HG03095 (cell line): ENCODE measurements around the gene TMEM254.
"Not testable (repeated sequence)": the region's sequence is repeated elsewhere in the genome, so short reads cannot be mapped to it uniquely, and the experiment has no call there.

Experiments
- ATAC-seq: cut with Tn5 transposase; IDR thresholded peaks from one replicate; pipeline ENCODE4 v1.9.1; 2021; ENCODE audit warnings: moderate library complexity; ENCODE audit not compliant: unreplicated experiment

The TMEM254 gene, protein sequence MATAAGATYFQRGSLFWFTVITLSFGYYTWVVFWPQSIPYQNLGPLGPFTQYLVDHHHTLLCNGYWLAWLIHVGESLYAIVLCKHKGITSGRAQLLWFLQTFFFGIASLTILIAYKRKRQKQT

DNA sequence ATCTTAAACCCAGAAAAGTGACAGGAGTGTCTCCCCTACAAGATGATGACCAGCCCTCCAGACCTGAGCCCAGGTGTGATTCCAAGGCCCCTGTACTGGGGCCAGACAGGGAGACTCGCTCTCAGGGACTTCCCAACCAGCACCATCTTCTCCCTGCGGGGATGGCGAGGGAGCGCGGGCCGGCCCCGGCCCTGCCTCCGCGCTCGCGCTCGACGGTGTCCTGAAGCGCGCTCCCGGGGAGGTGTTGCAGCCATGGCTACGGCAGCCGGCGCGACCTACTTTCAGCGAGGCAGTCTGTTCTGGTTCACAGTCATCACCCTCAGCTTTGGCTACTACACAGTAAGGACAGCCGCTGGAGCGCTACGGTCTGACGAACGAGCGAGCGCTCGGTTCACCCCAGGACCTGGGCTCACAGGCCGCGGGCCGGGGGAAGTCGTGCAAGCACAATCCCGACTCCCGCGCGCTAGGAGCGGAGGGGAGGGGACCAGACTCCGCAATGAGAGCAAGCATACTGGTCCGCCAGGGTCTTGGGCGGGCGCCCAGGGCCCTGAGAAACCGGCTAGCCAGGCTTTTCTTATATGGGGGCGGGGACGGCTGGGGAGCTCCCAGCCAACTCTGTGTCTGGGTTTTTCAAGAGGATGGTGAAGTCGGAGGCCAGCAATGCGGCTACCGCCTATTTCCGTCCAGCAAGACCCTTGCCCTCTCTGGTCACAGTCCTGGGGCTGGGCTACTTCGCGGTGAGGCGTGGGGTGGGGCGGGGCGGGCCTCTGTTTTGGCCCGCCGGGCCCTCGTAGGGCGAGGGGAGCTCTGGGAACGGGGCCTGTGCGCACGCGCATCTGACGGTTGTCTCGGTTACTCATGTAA is at the start of gene TMEM254:
TSS of gene TMEM254 (plus strand) at position 218 of the 864 bp plus-strand sequence. CDS start at position 253, 35 bp downstream.
- ATAC-seq: peak; percentile 83

DNA sequence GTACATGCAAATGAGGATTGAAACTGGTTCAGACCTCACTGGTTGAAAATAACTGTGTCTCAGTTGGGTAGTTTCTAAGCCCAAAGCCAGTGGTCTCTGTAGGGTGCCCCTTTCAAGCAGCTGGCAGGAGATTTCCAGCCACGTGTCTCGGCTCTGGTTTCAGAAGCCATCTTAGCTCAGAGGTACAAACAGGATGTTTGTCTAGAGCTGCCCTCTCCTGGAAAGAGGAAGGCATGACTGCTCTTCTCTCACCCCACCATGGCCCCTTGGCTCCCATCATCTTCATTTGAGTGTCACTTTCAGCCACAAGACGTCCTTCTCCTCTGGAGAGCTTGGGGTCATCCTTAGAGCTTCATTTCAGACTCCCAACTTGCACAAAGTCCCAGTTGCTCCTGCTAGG is 49.3 kb upstream of the TMEM254 start:
- ATAC-seq: peak; percentile 82

DNA sequence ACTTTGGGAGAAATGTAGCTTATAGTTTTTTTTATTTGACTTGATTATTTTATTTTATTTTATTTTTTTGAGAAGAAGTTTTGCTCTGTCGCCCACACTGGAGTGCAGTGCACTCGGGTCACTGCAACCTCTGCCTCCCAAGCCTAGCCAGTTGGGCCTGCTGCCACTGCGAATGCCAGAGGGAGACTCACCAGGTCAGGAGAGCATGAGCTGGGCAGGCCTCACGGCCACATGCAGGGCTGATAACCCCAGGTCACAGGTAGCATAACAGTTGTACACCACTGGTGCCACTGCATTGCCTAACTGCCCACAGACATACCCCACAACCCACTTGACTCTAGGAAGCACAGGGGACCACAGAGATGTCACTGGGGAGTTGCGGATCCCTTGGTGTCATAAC is 48.6 kb upstream of the TMEM254 start:
- ATAC-seq: not testable (repeated sequence)

DNA sequence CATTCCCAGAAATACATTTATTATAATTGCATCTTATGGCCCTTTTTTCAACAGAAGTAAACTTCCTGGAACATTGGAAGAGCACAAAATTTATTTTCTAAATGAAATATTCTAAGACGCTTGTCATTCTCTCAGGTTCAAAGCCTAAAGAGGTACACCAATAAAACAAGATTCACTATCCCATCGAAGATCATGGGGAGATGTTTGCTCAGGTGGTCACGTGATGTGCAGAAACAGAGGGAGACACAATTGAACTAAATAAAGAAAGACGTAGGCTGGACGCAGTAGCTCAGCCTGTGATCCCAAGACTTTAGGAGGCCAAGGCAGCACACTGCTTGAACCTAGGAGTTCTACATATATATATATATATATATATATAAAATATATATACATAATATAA is 46.0 kb upstream of the TMEM254 start:
- no peak for ATAC-seq

DNA sequence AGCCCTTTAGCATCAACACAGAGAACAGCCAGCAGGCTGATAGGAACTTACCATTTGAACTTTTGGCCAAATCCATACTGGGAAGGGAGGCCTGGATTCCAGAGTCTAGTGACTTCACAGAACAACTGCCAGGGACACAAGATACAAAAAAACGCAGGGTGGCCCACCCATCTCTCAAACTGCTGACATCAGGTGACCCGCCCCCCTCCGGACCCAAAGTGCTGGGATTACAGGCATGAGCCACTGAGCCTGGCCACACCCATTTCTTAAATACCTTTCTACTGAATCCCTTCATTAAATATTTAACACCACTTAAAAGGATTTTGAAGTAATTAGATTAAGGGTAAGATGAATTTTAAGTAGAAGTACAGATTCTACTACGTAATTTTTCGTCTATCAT is 43.7 kb upstream of the TMEM254 start:
- ATAC-seq: not testable (repeated sequence)

DNA sequence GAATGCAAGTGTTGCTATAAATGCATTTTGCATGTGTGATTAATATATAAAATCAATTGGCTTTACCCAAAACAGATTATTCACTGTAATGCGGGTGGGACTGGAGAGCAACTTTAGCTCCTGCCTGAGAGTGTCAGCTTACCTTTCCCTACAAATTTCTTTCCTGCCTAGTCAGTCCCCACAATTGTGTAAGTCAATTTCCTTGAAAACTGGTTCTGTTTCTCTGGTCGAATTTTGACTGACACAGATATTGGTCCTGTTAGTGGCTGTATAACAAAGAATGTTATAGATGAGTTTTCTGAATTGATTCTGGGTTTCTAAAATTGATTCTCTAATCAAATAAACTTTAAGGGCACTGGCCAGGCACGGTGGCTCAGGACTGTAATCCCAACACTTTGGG is 43.0 kb upstream of the TMEM254 start:
- not testable (repeated sequence) for ATAC-seq

DNA sequence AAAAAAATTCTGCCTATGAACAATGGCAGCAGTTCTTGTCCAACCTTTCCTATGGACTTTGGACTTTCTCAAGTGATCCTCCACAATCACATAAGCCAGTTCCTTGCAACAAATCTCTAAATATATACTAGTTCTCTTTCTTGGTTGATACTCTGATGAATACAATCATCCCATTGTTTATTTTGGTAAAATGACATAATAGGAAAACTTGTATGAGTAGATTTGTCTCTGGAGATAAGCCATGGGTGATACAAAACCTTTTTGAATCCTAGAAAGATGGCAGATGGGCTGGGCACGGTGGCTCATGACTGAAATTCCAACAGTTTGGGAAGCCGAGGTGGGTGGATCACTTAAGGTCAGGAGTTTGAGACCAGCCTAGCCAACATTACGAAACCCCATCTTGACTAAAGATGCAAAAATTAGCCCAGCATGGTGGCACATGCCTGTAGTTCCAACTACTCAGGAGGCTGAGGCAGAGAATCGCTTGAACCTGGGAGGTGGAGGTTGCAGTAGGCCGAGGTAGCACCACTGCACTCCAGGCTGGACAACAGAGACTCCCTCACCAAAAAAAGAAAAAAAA is 41.5 kb upstream of the TMEM254 start:
- ATAC-seq: not testable (repeated sequence)

DNA sequence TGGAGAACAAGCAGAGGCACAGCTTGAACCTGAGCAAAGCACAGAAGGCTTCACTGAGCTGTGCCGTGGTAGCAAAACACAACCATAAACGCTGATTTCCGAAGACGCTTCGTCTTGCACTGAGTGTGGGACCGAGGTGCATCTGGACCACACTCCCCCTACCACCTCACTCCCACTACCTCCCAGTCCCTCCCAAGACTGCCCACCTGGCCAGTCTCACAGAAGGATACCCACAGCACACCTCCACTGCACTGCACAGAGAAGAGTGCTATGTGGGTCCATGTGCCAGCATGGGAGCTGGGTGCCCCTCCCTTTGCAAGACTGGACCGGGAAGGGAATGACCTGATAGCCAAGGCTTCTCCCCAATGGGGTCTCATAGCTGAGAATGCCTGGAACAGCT is 40.2 kb upstream of the TMEM254 start:
- ATAC-seq: not testable (repeated sequence)

DNA sequence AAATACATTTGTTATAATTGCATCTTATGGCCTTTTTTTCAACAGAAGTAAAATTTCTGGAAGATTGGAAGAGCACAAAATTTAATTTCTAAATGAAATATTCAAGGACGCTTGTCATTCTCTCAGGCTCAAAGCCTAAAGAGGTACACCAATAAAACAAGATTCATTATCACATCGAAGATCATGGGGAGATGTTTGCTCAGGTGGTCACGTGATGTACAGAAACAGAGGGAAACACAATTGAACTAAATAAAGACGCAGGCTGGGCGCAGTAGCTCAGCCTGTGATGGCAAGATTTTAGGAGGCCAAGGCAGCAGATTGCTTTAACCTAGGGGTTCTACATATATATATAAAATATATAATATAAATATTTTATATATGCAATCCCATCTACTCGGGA is 37.3 kb upstream of the TMEM254 start:
- no peak for ATAC-seq

DNA sequence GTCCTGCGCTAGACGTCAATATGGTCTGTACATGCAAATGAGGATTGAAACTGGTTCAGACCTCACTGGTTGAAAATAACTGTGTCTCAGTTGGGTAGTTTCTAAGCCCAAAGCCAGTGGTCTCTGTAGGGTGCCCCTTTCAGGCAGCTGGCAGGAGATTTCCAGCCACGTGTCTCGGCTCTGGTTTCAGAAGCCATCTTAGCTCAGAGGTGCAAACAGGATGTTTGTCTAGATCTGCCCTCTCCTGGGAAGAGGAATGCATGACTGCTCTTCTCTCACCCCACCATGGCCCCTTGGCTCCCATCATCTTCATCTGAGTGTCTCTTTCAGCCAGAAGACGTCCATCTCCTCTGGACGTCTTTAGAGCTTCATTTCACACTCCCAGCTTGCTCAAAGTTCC is 33.5 kb upstream of the TMEM254 start:
- not testable (repeated sequence) for ATAC-seq

DNA sequence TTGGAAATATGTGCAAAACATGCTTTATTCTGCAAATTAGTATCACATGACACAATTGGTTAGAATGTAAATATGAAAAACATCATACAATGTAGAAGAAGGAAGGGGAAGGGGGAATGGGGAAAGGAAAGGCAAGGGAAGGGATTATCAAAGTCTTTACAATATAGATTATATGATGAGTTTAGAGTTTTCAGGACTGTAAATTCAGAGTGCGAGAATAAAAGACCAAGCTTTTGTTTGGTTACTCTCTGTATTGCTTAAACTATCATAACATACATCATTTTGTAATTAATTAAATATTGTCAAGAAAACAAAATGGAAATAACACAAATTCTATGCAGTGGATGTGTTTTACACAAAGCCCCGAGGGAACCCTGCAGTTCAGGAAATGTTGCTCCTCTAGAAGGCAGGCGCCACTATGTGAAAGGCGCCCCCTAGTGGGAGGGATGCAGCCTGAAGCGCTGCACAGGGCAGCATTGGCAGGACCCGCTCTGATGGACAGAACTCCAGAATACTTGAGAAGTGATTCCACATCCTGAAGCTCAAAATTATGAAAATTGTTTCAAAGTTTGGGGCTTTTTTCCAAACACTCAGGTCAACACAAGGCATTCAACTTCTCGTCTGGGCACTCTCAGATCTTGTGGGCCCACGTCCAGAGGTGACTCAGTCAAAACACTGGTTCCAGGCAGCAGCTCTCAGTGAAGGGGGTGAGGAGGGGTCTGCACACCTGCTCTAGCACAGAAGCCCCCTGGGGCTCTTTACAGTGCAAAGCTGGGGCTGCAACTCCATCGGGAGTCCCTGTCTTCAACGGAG is 31.6 kb upstream of the TMEM254 start:
- ATAC-seq: peak; percentile 91

DNA sequence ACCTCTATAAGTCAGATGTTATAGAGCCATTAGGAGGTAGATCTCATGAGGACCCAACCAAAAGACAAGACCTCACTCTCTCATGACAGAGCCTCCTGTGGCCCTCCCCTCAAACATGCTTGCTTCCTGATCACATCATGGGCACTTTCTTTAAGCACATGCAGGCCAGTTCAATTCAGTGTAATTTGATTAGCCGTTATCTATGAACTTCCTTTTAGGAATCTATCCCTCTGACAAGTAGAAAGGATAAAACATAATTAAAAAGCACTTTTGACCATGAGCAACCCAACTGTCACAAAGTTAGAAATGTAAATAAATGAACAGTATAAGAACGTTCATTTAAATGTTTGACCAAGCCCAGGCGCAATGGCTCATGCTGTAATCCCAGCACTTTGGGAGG is 27.7 kb upstream of the TMEM254 start:
- no peak for ATAC-seq

DNA sequence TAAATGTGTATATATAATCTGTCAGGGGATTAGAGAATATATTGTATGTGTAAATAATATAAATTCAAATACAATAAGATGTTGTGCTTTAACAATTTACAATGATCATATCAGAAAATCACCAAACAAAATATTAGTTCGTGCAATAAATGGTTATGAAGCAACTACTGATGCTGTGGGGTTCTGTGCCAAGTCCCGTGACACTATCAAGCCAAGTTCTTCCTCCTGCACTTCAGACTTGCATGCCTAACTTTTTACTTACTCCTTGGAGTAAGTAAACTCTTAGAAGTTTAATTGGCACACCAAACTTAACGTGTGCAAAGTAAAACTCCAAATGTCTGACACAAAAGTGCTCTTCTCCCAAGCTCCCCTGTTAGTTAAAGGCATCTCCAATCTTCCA is 26.5 kb upstream of the TMEM254 start:
- no peak for ATAC-seq

DNA sequence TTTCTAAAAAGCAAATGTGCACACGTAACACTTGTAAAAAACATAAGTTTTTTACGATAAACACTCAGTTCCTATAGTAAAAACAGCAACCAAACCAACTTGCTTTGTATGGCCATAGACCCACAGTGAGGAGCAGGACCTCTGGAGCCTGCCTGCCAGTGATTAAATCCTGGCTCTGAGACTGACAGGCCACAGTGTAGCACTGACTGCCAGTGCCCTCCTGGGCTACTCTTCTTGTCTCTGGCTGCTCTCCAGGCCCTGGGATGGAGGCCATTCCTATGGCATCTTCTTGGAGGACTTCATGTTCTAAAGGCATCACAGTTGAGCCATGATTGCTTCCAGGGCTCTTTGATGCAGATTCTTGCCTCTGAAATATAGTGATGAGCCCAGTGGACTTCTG is 22.7 kb upstream of the TMEM254 start:
- no peak for ATAC-seq

DNA sequence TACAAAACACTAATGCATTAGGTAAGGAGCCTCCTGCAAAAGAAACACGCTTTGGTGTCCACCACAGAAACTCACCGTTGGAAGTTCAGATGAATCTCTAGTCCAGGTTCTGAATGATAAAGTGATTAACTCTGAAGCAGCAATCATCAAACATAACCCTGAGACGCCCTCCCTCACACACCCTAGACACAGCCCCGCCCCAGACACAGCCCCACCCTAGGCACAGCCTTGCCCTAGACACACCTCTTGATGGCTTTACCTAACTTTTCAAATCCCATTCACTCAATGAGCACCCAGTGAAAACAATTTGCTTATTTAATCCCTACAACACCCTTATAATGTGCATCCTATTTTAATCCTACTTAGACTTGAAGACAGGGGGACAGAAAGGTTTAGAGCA is 21.3 kb upstream of the TMEM254 start:
- no peak for ATAC-seq

DNA sequence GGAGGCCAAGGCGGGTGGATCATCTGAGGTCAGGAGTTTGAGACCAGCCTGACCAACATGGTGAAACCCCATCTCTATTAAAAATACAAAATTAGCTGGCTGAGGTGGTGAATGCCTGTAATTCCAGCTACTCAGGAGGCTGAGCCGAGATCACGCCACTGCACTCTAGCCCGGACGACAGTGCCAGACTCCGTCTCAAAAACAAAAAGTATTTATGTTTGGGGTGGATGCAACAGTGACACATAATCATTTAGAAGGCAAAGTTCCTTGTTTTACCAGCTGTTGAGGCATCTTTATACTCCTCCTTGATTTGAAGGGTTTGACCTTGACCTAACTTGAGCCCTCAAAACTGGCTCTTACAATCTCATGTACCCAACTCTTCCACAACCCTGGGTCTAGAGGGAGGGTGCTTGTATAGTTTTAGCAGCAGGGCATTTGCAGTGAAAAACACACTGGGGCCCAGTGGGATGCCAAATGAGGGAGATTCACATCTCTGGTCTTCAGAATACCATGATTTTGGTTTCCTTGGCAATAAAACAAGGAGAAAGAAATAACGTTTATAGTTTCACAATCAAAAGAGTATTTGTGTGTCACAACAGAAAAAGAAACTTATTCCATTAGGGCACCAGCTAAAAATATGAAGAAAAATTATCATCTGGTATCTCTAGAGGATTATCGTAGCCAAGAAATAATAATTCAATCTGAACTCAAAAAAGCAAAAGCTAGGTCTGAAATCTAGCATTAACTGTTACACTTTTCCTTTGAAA is 14.2 kb upstream of the TMEM254 start:
- ATAC-seq: no peak

DNA sequence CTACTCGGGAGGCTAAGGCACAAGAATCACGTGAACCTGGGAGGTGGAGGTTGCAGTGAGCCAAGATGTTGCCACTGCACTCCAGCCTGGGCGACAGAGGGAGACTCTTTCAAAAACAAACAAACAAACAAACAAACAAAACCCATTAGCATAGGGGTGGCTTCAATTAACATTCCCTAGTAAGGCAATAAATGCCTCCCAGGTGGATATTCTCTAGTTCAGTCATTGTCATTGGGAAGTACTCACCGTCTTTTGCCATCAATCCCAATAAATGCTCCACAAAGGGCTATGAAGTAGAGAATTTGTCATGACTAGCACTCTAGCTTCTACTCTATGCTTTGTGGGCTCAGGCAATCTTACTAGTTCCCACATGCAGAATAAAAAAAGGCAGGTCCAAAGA is 11.7 kb upstream of the TMEM254 start:
- ATAC-seq: no peak

DNA sequence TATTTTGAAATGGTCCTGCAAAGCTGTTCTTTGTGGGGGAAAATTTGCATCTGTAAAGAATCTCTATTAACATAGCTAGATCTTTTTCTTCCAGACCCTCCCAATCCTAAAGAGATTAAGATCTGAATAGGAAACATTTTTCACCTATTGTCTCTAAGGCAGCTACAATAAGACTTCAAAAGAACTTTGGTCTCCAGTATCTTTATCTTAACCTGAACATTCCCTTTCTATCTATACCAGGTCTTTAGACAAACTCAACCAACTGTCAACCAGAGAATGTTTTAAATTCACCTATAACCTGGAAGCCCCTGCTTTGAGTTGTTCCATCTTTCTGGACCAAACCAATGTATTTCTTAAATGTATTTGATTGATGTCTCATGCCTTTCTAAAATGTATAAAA is 10.6 kb upstream of the TMEM254 start:
- ATAC-seq: not testable (repeated sequence)

DNA sequence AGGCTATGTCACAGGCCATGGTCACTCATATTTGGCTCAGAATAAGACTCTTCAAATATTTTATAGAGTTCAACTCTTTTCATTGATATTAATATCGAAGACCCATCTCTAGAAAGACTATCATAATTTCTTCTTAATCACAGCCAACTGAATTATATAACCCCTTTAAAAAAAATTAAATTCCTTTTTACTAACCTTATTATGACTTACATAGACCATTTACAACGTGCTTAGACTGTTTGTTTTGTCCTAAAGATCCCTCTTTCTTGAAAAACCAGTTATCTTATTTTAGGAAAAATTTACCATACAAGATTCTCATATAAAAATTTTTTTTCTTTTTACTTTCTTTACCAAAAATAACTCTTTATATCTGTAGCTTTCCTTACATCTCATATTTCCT is 10.2 kb upstream of the TMEM254 start:
- no peak for ATAC-seq

DNA sequence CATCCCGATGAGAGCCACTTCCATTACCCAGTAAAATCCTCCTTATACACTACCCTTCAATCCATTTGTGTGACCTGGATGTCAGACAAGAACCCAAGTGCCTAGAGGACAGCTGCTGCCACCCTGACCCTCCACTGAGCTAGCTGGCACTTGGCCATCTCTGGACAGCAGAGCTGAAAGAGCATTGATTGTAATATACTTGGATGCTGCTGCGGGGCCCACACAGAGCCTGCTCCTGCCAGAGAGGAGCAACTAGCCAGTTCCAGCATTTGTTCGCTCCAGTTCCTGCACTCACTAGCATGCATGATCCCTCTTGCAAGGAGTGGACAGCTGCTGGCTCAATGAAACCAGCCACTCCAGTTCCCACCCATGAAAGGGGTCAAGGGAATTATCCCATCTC is 8.4 kb upstream of the TMEM254 start:
- no peak for ATAC-seq

DNA sequence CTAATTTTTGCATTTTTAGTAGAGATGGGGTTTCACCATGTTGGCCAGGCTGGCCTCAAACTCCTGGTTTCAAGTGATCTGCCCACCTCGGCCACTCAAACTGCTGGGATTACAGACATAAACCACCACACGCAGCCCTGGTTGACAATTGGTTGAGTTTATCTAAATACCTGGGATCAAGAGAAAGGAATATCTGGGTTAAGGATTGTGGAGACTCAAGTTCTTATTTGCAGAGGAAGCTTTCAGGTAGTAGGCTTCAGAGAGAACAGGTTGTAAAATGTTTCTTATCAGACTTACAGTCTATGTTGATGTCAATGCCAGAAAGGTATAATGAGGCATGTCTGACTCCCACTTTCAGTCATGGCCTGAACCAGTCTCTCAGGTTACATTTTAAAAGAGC is 5.9 kb upstream of the TMEM254 start:
- no peak for ATAC-seq
